ENCODE data around the gene EZH2. TPM values are rescaled to one million over a fixed set of nuclear protein-coding genes. Genes with fewer than 3 reads are reported as not detected.

Gene EZH2
- total RNA-seq, 2 experiments from 2014 or later = 45.5 to 72.2 TPM

- ChIA-PET POLR2A (interaction anchor here (0.7 to 1.5 kb wide), 2 partner anchors 11 to 42 kb away, joined by 3 to 8 read pairs; no protein-coding TSS in a partner anchor), CTCF (ENCODE audit: unreplicated experiment) (no interaction called here)
- no TSS peak for BruUV-seq (replicated peaks)
- no peak for TF ChIP-seq CTCF (conservative IDR thresholded peaks at IDR 0.05; ENCODE audit: low read length)
- no peak for TF ChIP-seq EZH2phosphoT487 (IDR thresholded peaks at IDR 0.05; ENCODE audit: borderline replicate concordance, low read depth, low read length)
- DNase-seq (ENCODE audit: low spot score) = no peak
- peaks cover 4% of the 10 kb centered on the region; the same call in 1 of the 2 replicates for H3K9me3 ChIP-seq (ENCODE audit: low read length)
- H3K36me3 ChIP-seq (ENCODE audit: insufficient read depth, low read length) = no peaks in the 10 kb centered on the region
- no peaks in the 10 kb centered on the region for H3K9me2 ChIP-seq (ENCODE audit: insufficient read depth, low read length)
- H3K27ac ChIP-seq (ENCODE audit: low read depth, low read length, poor library complexity, severe bottlenecking) = no peak overlapping the region
- H3K4me2 ChIP-seq (ENCODE audit: low read length) = no peak overlapping the region
- no peak overlapping the region for H2AFZ ChIP-seq (ENCODE audit: low read length)
- H3K4me3 ChIP-seq (ENCODE audit: low read depth, low read length, poor library complexity, severe bottlenecking) = no peak overlapping the region
- H3K4me1 ChIP-seq (ENCODE audit: insufficient read depth, low read length, poor library complexity, severe bottlenecking) = no peaks in the 10 kb centered on the region
- H4K20me1 ChIP-seq (ENCODE audit: insufficient read depth, low read length) = peaks cover 6% of the 10 kb centered on the region; the same call in 1 of the 2 replicates
- H3K79me2 ChIP-seq (ENCODE audit: insufficient read depth, low read depth, low read length) = no peaks in the 10 kb centered on the region
- intact Hi-C loops (cut with micrococcal nuclease; ENCODE audit: unreplicated experiment) = no loop called here
Observed at GRCh38 chr7:148930335-148930734, 46.2 kb upstream of the EZH2 start.

GRCh38 chr7:148929176-148929575, 45.1 kb upstream of the EZH2 start:
- no peak for TF ChIP-seq CTCF (conservative IDR thresholded peaks at IDR 0.05; ENCODE audit: low read length)
- no peak for TF ChIP-seq EZH2phosphoT487 (IDR thresholded peaks at IDR 0.05; ENCODE audit: borderline replicate concordance, low read depth, low read length)
- Histone ChIP-seq H3K9me3 (ENCODE audit: low read length) (peaks cover 4% of the 10 kb centered on the region; the same call in 1 of the 2 replicates), H3K4me2 (ENCODE audit: low read length) (no peak overlapping the region), H3K4me1 (ENCODE audit: insufficient read depth, low read length, poor library complexity, severe bottlenecking) (no peaks in the 10 kb centered on the region), H3K27ac (ENCODE audit: low read depth, low read length, poor library complexity, severe bottlenecking) (no peak overlapping the region), H3K79me2 (ENCODE audit: insufficient read depth, low read depth, low read length) (no peaks in the 10 kb centered on the region), H3K4me3 (ENCODE audit: low read depth, low read length, poor library complexity, severe bottlenecking) (no peak overlapping the region), H3K36me3 (ENCODE audit: insufficient read depth, low read length) (no peaks in the 10 kb centered on the region), H3K9me2 (ENCODE audit: insufficient read depth, low read length) (no peaks in the 10 kb centered on the region), H4K20me1 (ENCODE audit: insufficient read depth, low read length) (peaks cover 6% of the 10 kb centered on the region; the same call in 1 of the 2 replicates), H2AFZ (ENCODE audit: low read length) (no peak overlapping the region)
- CTCF ChIA-PET (ENCODE audit: unreplicated experiment) = no interaction called here
- DNase-seq (ENCODE audit: low spot score) = no peak
- intact Hi-C loops (cut with micrococcal nuclease; ENCODE audit: unreplicated experiment) = no loop called here
- POLR2A ChIA-PET = no interaction called here
- BruUV-seq (replicated peaks) = no TSS peak

GRCh38 chr7:148927123-148928045, 43.3 kb upstream of the EZH2 start:
- H3K4me1 ChIP-seq (ENCODE audit: insufficient read depth, low read length, poor library complexity, severe bottlenecking) = no peaks in the 10 kb centered on the region
- peaks cover 6% of the 10 kb centered on the region; the same call in 1 of the 2 replicates for H4K20me1 ChIP-seq (ENCODE audit: insufficient read depth, low read length)
- intact Hi-C loops (cut with micrococcal nuclease; ENCODE audit: unreplicated experiment) = no loop called here
- no peak overlapping the region for H3K4me3 ChIP-seq (ENCODE audit: low read depth, low read length, poor library complexity, severe bottlenecking)
- no peak overlapping the region for H3K4me2 ChIP-seq (ENCODE audit: low read length)
- no peaks in the 10 kb centered on the region for H3K79me2 ChIP-seq (ENCODE audit: insufficient read depth, low read depth, low read length)
- TF ChIP-seq CTCF (conservative IDR thresholded peaks at IDR 0.05; ENCODE audit: low read length) (no peak), EZH2phosphoT487 (IDR thresholded peaks at IDR 0.05; ENCODE audit: borderline replicate concordance, low read depth, low read length) (no peak)
- H3K9me3 ChIP-seq (ENCODE audit: low read length) = peaks cover 2% of the 10 kb centered on the region; the same call in 1 of the 2 replicates
- BruUV-seq (replicated peaks) = no TSS peak
- ChIA-PET POLR2A (interaction anchor here (0.7 kb wide), 1 partner anchor 22 kb away, joined by 4 read pairs; no protein-coding TSS in a partner anchor), CTCF (ENCODE audit: unreplicated experiment) (no interaction called here)
- no peaks in the 10 kb centered on the region for H3K36me3 ChIP-seq (ENCODE audit: insufficient read depth, low read length)
- H3K27ac ChIP-seq (ENCODE audit: low read depth, low read length, poor library complexity, severe bottlenecking) = no peak overlapping the region
- no peaks in the 10 kb centered on the region for H3K9me2 ChIP-seq (ENCODE audit: insufficient read depth, low read length)
- H2AFZ ChIP-seq (ENCODE audit: low read length) = no peak overlapping the region
- DNase-seq (ENCODE audit: low spot score) = no peak

Measured in OCI-LY7 (cell line).